RKO (cell line): ENCODE data around the gene KCNK17.

Experiments
- DNase-seq: peaks from one replicate; pipeline ENCODE4 v3.0.0-alpha.2; 2016; ENCODE audit warnings: low spot score

Gene KCNK17

GRCh38 chr6:39314273-39314795 lies at the start of gene KCNK17:
KCNK17 (minus strand) TSS chr6:39314419; CDS start chr6:39314320, 99 bp downstream.
- DNase-seq = no peak

GRCh38 chr6:39363280-39363679 lies 49.1 kb upstream of the KCNK17 start:
- no peak for DNase-seq

- DNase-seq = peak; percentile 46
Observed at GRCh38 chr6:39362487-39362865, 48.3 kb upstream of the KCNK17 start.

GRCh38 chr6:39361657-39362486 lies 47.7 kb upstream of the KCNK17 start:
- peak; percentile 67 for DNase-seq

- DNase-seq = no peak
Observed at GRCh38 chr6:39360378-39360777, 46.2 kb upstream of the KCNK17 start.

- DNase-seq = peak; percentile 8
Observed at GRCh38 chr6:39357998-39358686, 43.9 kb upstream of the KCNK17 start.

GRCh38 chr6:39353698-39354315 lies 39.6 kb upstream of the KCNK17 start:
- no peak for DNase-seq

- no peak for DNase-seq
Observed at GRCh38 chr6:39350723-39351505, 36.7 kb upstream of the KCNK17 start.

- no peak for DNase-seq
Observed at GRCh38 chr6:39348740-39349139, 34.5 kb upstream of the KCNK17 start.

GRCh38 chr6:39347906-39348585 lies 33.8 kb upstream of the KCNK17 start:
- DNase-seq = peak; percentile 47

GRCh38 chr6:39347206-39347605 lies 33.0 kb upstream of the KCNK17 start:
- DNase-seq = no peak

GRCh38 chr6:39344821-39345280 lies 30.6 kb upstream of the KCNK17 start:
- DNase-seq = no peak

GRCh38 chr6:39343396-39343870 lies 29.2 kb upstream of the KCNK17 start:
- no peak for DNase-seq

- no peak for DNase-seq
Observed at GRCh38 chr6:39342692-39343395, 28.6 kb upstream of the KCNK17 start.

- no peak for DNase-seq
Observed at GRCh38 chr6:39341937-39342336, 27.7 kb upstream of the KCNK17 start.

- DNase-seq = no peak
Observed at GRCh38 chr6:39341352-39341751, 27.1 kb upstream of the KCNK17 start.

GRCh38 chr6:39339868-39340550 lies 25.8 kb upstream of the KCNK17 start:
- DNase-seq = no peak

GRCh38 chr6:39339096-39339867 lies 25.1 kb upstream of the KCNK17 start:
- no peak for DNase-seq

GRCh38 chr6:39338397-39338796 lies 24.2 kb upstream of the KCNK17 start:
- DNase-seq = no peak
